Vagina (tissue), 2 donors: ENCODE results near the gene METTL16.

Experiments used
- CTCF ChIP-seq, 3 experiments: fragments of 450-650 bp in 2 of 3; fragments of 200-600 bp in 1 of 3; sonication (generic) in 1 of 3; IDR thresholded peaks; one replicate each; pipeline ENCODE4 v1.5.1; 2017 to 2019; ENCODE audit warnings: antibody characterized with exemption in 3 of 3, mild to moderate bottlenecking in 2 of 3, moderate library complexity in 2 of 3
- POLR2AphosphoS5 ChIP-seq, 2 donors: sonication (generic); formaldehyde crosslinking; IDR thresholded peaks; one replicate each; pipeline ENCODE4 v1.9.0; 2017; ENCODE audit warnings: antibody characterized with exemption in 2 of 2, mild to moderate bottlenecking in 2 of 2, low read depth in 1 of 2; ENCODE audit not compliant: insufficient read depth in 1 of 2

- TF ChIP-seq CTCF (IDR thresholded peaks at IDR 0.05) (no peak), POLR2AphosphoS5 (IDR thresholded peaks at IDR 0.05; ENCODE audit: insufficient read depth in 1 of 2, low read depth in 1 of 2) (no peak)
Observed at GRCh38 chr17:2385240-2386210, 126.2 kb downstream of the METTL16 start.
